Trophoblast cell (in vitro differentiated cells and primary cell): ENCODE results near the gene KLHL6.
A peak's percentile ranks its signal among the peaks of the same experiment; 100 is the strongest.

Source experiments
- DNase-seq, 2 donors: peaks; one replicate each; pipeline ENCODE4 v3.0.0-alpha.2; 2016
- H2AFZ ChIP-seq: 2 replicates; pipeline ENCODE4 v1.6.1; 2013; ENCODE audit warnings: low read length, moderate library complexity, mild to moderate bottlenecking; ENCODE audit not compliant: insufficient read depth, poor library complexity
- H2AK5ac ChIP-seq: 2 replicates; pipeline ENCODE4 v1.6.1; 2013; ENCODE audit warnings: mild to moderate bottlenecking, low read length
- H2BK120ac ChIP-seq: 2 replicates; pipeline ENCODE4 v1.6.1; 2013; ENCODE audit warnings: low read length, mild to moderate bottlenecking, moderate library complexity; ENCODE audit not compliant: insufficient read depth, poor library complexity
- H2BK12ac ChIP-seq: 2 replicates; pipeline ENCODE4 v1.6.1; 2013; ENCODE audit warnings: mild to moderate bottlenecking, low read length, moderate library complexity
- H2BK5ac ChIP-seq: 2 replicates; pipeline ENCODE4 v1.6.1; 2013; ENCODE audit warnings: low read length, low read depth, moderate library complexity, mild to moderate bottlenecking; ENCODE audit not compliant: poor library complexity
- H3K14ac ChIP-seq: 2 replicates; pipeline ENCODE4 v1.6.1; 2013; ENCODE audit warnings: mild to moderate bottlenecking, low read length
- H3K18ac ChIP-seq: 2 replicates; pipeline ENCODE4 v1.6.1; 2013; ENCODE audit warnings: mild to moderate bottlenecking, low read length
- H3K23ac ChIP-seq: 2 replicates; pipeline ENCODE4 v1.6.1; 2013; ENCODE audit warnings: low read length
- H3K27ac ChIP-seq: 2 replicates; pipeline ENCODE4 v1.5.1; 2013; ENCODE audit warnings: low read depth, mild to moderate bottlenecking, inconsistent platforms, low read length, moderate library complexity
- H3K27me3 ChIP-seq: 2 replicates; pipeline ENCODE4 v1.6.1; 2013; ENCODE audit warnings: inconsistent platforms, mild to moderate bottlenecking, low read length, moderate library complexity; ENCODE audit not compliant: insufficient read depth
- H3K36me3 ChIP-seq, 2 experiments: 1 replicate in 1 of 2; 2 replicates in 1 of 2; pipeline ENCODE4 v1.6.1; 2013; ENCODE audit warnings: low read length in 2 of 2, mild to moderate bottlenecking in 2 of 2, moderate library complexity in 1 of 2; ENCODE audit not compliant: insufficient read depth in 2 of 2, control insufficient read depth in 1 of 2
- H3K4ac ChIP-seq: 2 replicates; pipeline ENCODE4 v1.6.1; 2013; ENCODE audit warnings: low read depth, mild to moderate bottlenecking, low read length, moderate library complexity
- H3K4me1 ChIP-seq, 2 experiments: 1 replicate in 1 of 2; 2 replicates in 1 of 2; pipeline ENCODE4 v1.6.1; 2013; ENCODE audit warnings: low read length in 2 of 2, mild to moderate bottlenecking in 2 of 2, moderate library complexity in 1 of 2; ENCODE audit not compliant: insufficient read depth in 2 of 2, control insufficient read depth in 1 of 2
- H3K4me2 ChIP-seq: 2 replicates; pipeline ENCODE4 v1.6.1; 2013; ENCODE audit warnings: inconsistent platforms, mild to moderate bottlenecking, low read length, moderate library complexity
- H3K4me3 ChIP-seq: 2 replicates; pipeline ENCODE4 v1.5.1; 2013; ENCODE audit warnings: mild to moderate bottlenecking, low read depth, low read length, inconsistent platforms
- H3K79me1 ChIP-seq: one replicate; pipeline ENCODE4 v1.6.1; 2013; ENCODE audit warnings: low read length
- H3K79me2 ChIP-seq: 2 replicates; pipeline ENCODE4 v1.6.1; 2013; ENCODE audit warnings: low read length, mild to moderate bottlenecking; ENCODE audit not compliant: control insufficient read depth, insufficient read depth, poor library complexity
- H3K9ac ChIP-seq: 2 replicates; pipeline ENCODE4 v1.6.1; 2013; ENCODE audit warnings: mild to moderate bottlenecking, low read length
- H3K9me3 ChIP-seq: 2 replicates; pipeline ENCODE4 v1.6.1; 2013; ENCODE audit warnings: low read depth, mild to moderate bottlenecking, control low read depth, inconsistent platforms, low read length; ENCODE audit not compliant: insufficient read depth
- H4K12ac ChIP-seq: 2 replicates; pipeline ENCODE4 v1.6.1; 2013; ENCODE audit warnings: low read depth, mild to moderate bottlenecking, low read length, moderate library complexity
- H4K8ac ChIP-seq: 2 replicates; pipeline ENCODE4 v1.6.1; 2013; ENCODE audit warnings: low read depth, mild to moderate bottlenecking, low read length, moderate library complexity
- H4K91ac ChIP-seq: one replicate; pipeline ENCODE4 v1.6.1; 2013; ENCODE audit warnings: low read depth, mild to moderate bottlenecking, low read length, moderate library complexity
- WGBS: extraction: QIAGEN DNeasy Blood & Tissue Kit; methylation state at CpG from one replicate; pipeline ENCODE4 v1.1.7; 2013; ENCODE audit warnings: missing lambda C conversion rate; ENCODE audit not compliant: insufficient read length, insufficient coverage; ENCODE audit errors: extremely low coverage; 5-methylcytosine and 5-hydroxymethylcytosine counted together

The KLHL6 gene

DNA sequence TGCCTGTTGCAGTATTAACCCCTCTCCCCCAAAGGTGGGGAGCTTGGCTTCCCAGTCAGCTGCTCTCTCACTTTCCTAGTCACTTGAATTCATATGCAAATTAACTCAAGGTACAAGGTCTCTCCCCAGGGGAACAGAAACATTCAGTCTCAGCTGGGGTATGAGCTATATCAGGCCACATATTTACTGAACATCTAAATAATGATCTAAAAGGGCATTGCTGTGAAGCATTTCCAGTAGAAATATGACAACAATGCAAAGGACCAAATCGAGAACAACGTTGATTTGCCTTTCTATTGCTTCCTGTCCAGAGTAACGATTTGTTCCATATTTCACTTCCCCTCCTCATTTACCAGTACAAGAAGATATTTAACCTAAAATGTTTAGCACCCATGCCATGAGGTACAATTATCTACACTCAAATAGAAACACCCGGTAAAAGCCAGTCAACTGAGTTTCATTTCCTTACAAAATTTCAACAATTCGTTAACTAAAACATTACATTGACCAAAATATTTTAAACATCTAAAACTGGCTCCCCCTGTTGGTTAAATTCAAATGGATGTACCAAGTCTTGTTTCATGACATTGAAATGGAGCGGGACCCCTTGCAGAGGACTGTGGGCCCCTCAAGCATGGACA lies 36.5 kb upstream of the KLHL6 start:
- no peak overlapping the region for H4K91ac ChIP-seq
- no peak overlapping the region for H2BK5ac ChIP-seq
- WGBS, result 100% methylated on average over 1 of the region's 6 CpGs
- H3K79me2 ChIP-seq, result no peaks in the 10 kb centered on the region
- H3K9ac ChIP-seq, result no peak overlapping the region
- no peak overlapping the region for H3K18ac ChIP-seq
- no peaks in the 10 kb centered on the region for H3K4me1 ChIP-seq
- H3K9me3 ChIP-seq, result no peaks in the 10 kb centered on the region
- no peak overlapping the region for H3K4me3 ChIP-seq
- no peak overlapping the region for H2AFZ ChIP-seq
- no peaks in the 10 kb centered on the region for H3K79me1 ChIP-seq
- H4K12ac ChIP-seq, result no peak overlapping the region
- peak in 1 of 2 donors; percentile 45 for DNase-seq
- no peaks in the 10 kb centered on the region for H3K27me3 ChIP-seq
- H3K36me3 ChIP-seq, result no peaks in the 10 kb centered on the region
- H2AK5ac ChIP-seq, result no peak overlapping the region
- H3K4ac ChIP-seq, result no peak overlapping the region
- H3K23ac ChIP-seq, result no peak overlapping the region
- no peak overlapping the region for H4K8ac ChIP-seq
- H2BK12ac ChIP-seq, result no peak overlapping the region
- no peak overlapping the region for H3K14ac ChIP-seq
- H3K4me2 ChIP-seq, result no peak overlapping the region
- H2BK120ac ChIP-seq, result no peak overlapping the region
- H3K27ac ChIP-seq, result no peak overlapping the region

DNA sequence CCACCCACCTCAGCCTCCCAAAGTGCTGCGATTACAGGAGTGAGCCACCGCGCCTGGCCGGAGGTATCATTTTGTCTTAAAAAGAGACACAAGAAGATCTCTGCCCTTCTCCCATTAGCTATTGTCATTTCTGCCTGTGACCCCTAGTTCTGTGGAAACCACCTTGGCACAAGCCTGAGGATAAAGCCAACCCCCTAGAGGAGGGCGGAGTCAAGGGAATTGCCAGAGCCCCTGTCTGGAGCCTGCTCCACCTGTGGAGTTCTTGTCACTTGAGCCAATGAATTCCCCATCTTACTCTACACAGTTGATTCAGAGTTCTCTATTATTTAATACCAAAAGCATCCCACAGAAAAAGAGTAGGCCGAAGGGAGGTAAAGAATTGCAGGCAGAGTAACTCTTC lies 34.9 kb upstream of the KLHL6 start:
- H2BK120ac ChIP-seq, result no peak overlapping the region
- H2AK5ac ChIP-seq, result no peak overlapping the region
- no peaks in the 10 kb centered on the region for H3K79me1 ChIP-seq
- DNase-seq, result no peak
- no peak overlapping the region for H4K12ac ChIP-seq
- no CpG with 5 or more reads among the region's 6 CpGs for WGBS
- no peak overlapping the region for H3K4me3 ChIP-seq
- no peak overlapping the region for H4K91ac ChIP-seq
- H3K9me3 ChIP-seq, result no peaks in the 10 kb centered on the region
- H2AFZ ChIP-seq, result no peak overlapping the region
- no peak overlapping the region for H3K14ac ChIP-seq
- no peaks in the 10 kb centered on the region for H3K4me1 ChIP-seq
- no peak overlapping the region for H3K9ac ChIP-seq
- H3K79me2 ChIP-seq, result no peaks in the 10 kb centered on the region
- H2BK12ac ChIP-seq, result no peak overlapping the region
- no peak overlapping the region for H3K27ac ChIP-seq
- no peak overlapping the region for H3K18ac ChIP-seq
- no peak overlapping the region for H3K4ac ChIP-seq
- H3K23ac ChIP-seq, result no peak overlapping the region
- H3K4me2 ChIP-seq, result no peak overlapping the region
- no peaks in the 10 kb centered on the region for H3K27me3 ChIP-seq
- no peaks in the 10 kb centered on the region for H3K36me3 ChIP-seq
- no peak overlapping the region for H4K8ac ChIP-seq
- H2BK5ac ChIP-seq, result no peak overlapping the region

DNA sequence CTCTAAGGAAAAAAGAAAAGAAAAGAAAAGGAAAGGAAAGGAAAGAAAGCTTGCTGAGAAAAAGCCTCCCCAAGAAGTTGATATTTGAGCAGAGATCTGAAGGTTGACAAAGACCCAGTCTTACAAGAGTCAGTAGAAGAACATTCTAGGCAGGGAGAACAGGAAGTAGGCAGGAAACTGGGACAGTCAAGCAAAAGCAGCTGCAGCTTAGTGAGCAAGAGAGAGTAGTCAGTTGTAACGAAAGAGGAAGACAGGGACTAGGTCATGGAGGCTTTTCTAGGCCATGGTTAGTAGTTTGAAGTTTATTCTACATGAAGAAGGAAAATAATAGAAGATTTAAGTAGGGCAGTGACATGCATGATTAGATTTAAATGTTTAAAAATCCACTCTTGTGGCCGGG lies 31.8 kb upstream of the KLHL6 start:
- Histone ChIP-seq H3K14ac (no peak overlapping the region), H4K91ac (no peak overlapping the region), H3K9ac (no peak overlapping the region), H3K36me3 (no peaks in the 10 kb centered on the region), H3K4me2 (no peak overlapping the region), H3K4me3 (no peak overlapping the region), H3K27ac (no peak overlapping the region), H2BK120ac (no peak overlapping the region), H3K27me3 (no peaks in the 10 kb centered on the region), H4K12ac (no peak overlapping the region), H3K4me1 (no peaks in the 10 kb centered on the region), H2BK12ac (no peak overlapping the region), H2AK5ac (no peak overlapping the region), H3K4ac (no peak overlapping the region), H3K79me1 (no peaks in the 10 kb centered on the region), H2AFZ (no peak overlapping the region), H3K79me2 (no peaks in the 10 kb centered on the region), H2BK5ac (no peak overlapping the region), H3K23ac (no peak overlapping the region), H3K9me3 (no peaks in the 10 kb centered on the region), H4K8ac (no peak overlapping the region), H3K18ac (no peak overlapping the region)
- WGBS, result no CpG with 5 or more reads among the region's 2 CpGs
- no peak for DNase-seq

DNA sequence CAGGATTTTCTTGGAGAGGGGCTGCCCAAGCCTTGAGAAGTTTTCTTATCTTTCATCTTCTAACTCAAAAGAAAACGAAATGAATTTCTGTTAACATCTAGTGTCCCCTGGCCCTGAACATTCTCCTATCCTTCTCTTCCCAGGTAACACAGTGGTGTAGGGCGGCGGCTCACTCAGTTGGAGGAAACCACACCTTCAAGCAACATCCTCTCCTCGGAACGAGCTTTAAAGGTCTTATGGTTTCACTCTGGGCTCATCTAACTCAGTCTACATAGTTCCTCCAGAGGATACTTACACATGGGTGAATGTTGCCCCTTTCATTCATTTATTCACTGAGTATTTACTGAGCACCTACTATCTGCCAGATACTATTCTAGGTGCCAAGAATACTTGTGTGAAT lies 31.0 kb upstream of the KLHL6 start:
- no peak overlapping the region for H3K9ac ChIP-seq
- H2BK120ac ChIP-seq, result no peak overlapping the region
- no peak overlapping the region for H3K27ac ChIP-seq
- no CpG with 5 or more reads among the region's 5 CpGs for WGBS
- no peak overlapping the region for H4K91ac ChIP-seq
- H2AK5ac ChIP-seq, result no peak overlapping the region
- no peak overlapping the region for H3K4me3 ChIP-seq
- no peaks in the 10 kb centered on the region for H3K36me3 ChIP-seq
- no peak overlapping the region for H2AFZ ChIP-seq
- H3K79me2 ChIP-seq, result no peaks in the 10 kb centered on the region
- no peak overlapping the region for H3K23ac ChIP-seq
- H3K18ac ChIP-seq, result no peak overlapping the region
- DNase-seq, result no peak
- H4K12ac ChIP-seq, result no peak overlapping the region
- H4K8ac ChIP-seq, result no peak overlapping the region
- H2BK12ac ChIP-seq, result no peak overlapping the region
- no peak overlapping the region for H3K4ac ChIP-seq
- no peaks in the 10 kb centered on the region for H3K9me3 ChIP-seq
- no peak overlapping the region for H3K4me2 ChIP-seq
- no peaks in the 10 kb centered on the region for H3K4me1 ChIP-seq
- no peaks in the 10 kb centered on the region for H3K79me1 ChIP-seq
- no peak overlapping the region for H2BK5ac ChIP-seq
- H3K27me3 ChIP-seq, result no peaks in the 10 kb centered on the region
- no peak overlapping the region for H3K14ac ChIP-seq
